A549 (cell line): ENCODE measurements around the gene RERE. TPM values are rescaled to one million over a fixed set of nuclear protein-coding genes. Genes with fewer than 3 reads are reported as not detected.
A peak's percentile ranks its signal among the peaks of the same experiment; 100 is the strongest.
"Not testable (repeated sequence)": the region's sequence is repeated elsewhere in the genome, so short reads cannot be mapped to it uniquely, and the experiment has no call there.

Source experiments
- ATAC-seq, 2 experiments: fragments of 200-7000 bp in 1 of 2; fragments of >200 bp in 1 of 2; cut with Nextera tagmentation in 1 of 2; cut with Tn5 transposase in 1 of 2; 3 replicates each; pipeline versions ENCODE4 v1.8.0 to v1.9.1; 2018 to 2020; ENCODE audit warnings: mild to moderate bottlenecking in 1 of 2, moderate library complexity in 1 of 2
- CTCF ChIA-PET: fragments of 300-600 bp; sonication (Branson Sonifier 250); formaldehyde crosslinking; extraction: SDS; loops from one replicate; lab custom pipeline; 2021; ENCODE audit warnings: antibody characterized with exemption, inconsistent platforms; lab: Yijun Ruan, JAX
- POLR2A ChIA-PET: fragments of 350-600 bp; formaldehyde crosslinking; extraction: SDS; loops from one replicate; lab custom pipeline; 2021; ENCODE audit warnings: antibody characterized with exemption, inconsistent platforms; lab: Yijun Ruan, JAX
- DNase-seq, 2 experiments: peaks; one replicate each; pipeline versions ENCODE4 v3.0.0 to v3.0.0-alpha.2; 2011 to 2016; ENCODE audit warnings: low read depth in 1 of 2, low spot score in 1 of 2
- FAIRE-seq: peaks from 2 replicates; lab custom pipeline; 2011; peaks lifted over from hg19 to GRCh38; lab: Jason Lieb, UNC
- H3K27ac ChIP-seq, 2 experiments: fragments of >200 bp; sonication (Bioruptor Twin); formaldehyde crosslinking; 3 replicates each; pipeline ENCODE4 v1.5.1; 2016 to 2017
- H3K4me1 ChIP-seq: fragments of >200 bp; sonication (Bioruptor Twin); formaldehyde crosslinking; 3 replicates; pipeline ENCODE4 v1.6.1; 2016
- H3K4me2 ChIP-seq: fragments of >200 bp; sonication (Bioruptor Twin); formaldehyde crosslinking; 3 replicates; pipeline ENCODE4 v1.6.1; 2016
- H3K4me3 ChIP-seq: fragments of >200 bp; sonication (Bioruptor Twin); formaldehyde crosslinking; 3 replicates; pipeline ENCODE4 v1.5.1; 2016
- H3K9me3 ChIP-seq: fragments of >200 bp; sonication (Bioruptor Twin); formaldehyde crosslinking; 3 replicates; pipeline ENCODE4 v1.6.1; 2016
- ATOH8 ChIP-seq: fragments of 250-450 bp; sonication (Bioruptor Pico); IDR thresholded peaks from 2 replicates; pipeline ENCODE4 v1.5.0; 2020; ENCODE audit warnings: low read depth, mild to moderate bottlenecking, moderate library complexity
- BHLHE40 ChIP-seq: IDR thresholded peaks from 2 replicates; pipeline ENCODE4 v1.6.1; 2012; ENCODE audit warnings: low read depth, low read length, inconsistent platforms
- CEBPB ChIP-seq, 2 experiments: fragments of >200 bp in 1 of 2; sonication (Bioruptor Twin) in 1 of 2; formaldehyde crosslinking in 1 of 2; IDR thresholded peaks; 2 replicates each; pipeline ENCODE4 v1.6.1; 2012 to 2016
- EP300 ChIP-seq, 2 experiments: fragments of >200 bp; sonication (Bioruptor Twin); formaldehyde crosslinking; IDR thresholded peaks; 2 replicates in 1 of 2; 3 replicates in 1 of 2; pipeline ENCODE4 v1.6.1; 2016 to 2017
- FOSB ChIP-seq: fragments of 250-450 bp; sonication (Bioruptor Pico); IDR thresholded peaks from 2 replicates; pipeline ENCODE4 v1.5.0; 2020; ENCODE audit warnings: mild to moderate bottlenecking, moderate library complexity
- HES2 ChIP-seq: fragments of >200 bp; sonication (Bioruptor Twin); formaldehyde crosslinking; IDR thresholded peaks from 2 replicates; pipeline ENCODE4 v1.6.1; 2016
- KDM1A ChIP-seq: fragments of 200-600 bp; sonication (generic); IDR thresholded peaks from 2 replicates; pipeline ENCODE4 v1.6.1; 2016; ENCODE audit warnings: low read depth, mild to moderate bottlenecking
- RARB ChIP-seq: fragments of 250-450 bp; sonication (Bioruptor Pico); IDR thresholded peaks from 2 replicates; pipeline ENCODE4 v1.8.0; 2021; ENCODE audit warnings: mild to moderate bottlenecking, moderate library complexity
- RFX5 ChIP-seq: fragments of 450-650 bp; IDR thresholded peaks from 2 replicates; pipeline ENCODE4 v1.7.1; 2014; ENCODE audit warnings: antibody characterized with exemption, mild to moderate bottlenecking, moderate library complexity
- TFCP2L1 ChIP-seq: fragments of 250-450 bp; sonication (Bioruptor Pico); IDR thresholded peaks from 2 replicates; pipeline ENCODE4 v1.5.0; 2021; ENCODE audit warnings: mild to moderate bottlenecking
- TP53 ChIP-seq: fragments of 250-450 bp; sonication (Bioruptor Pico); IDR thresholded peaks from 2 replicates; pipeline ENCODE4 v1.5.0; 2021; ENCODE audit warnings: mild to moderate bottlenecking, moderate library complexity
- USF2 ChIP-seq: fragments of 450-650 bp; IDR thresholded peaks from 2 replicates; pipeline ENCODE4 v1.6.1; 2014; ENCODE audit warnings: antibody characterized with exemption
- ZNF302 ChIP-seq: fragments of 250-450 bp; sonication (Bioruptor Pico); IDR thresholded peaks from 2 replicates; pipeline ENCODE4 v1.9.0; 2021; ENCODE audit warnings: inconsistent platforms, mild to moderate bottlenecking, moderate library complexity
- WGBS: methylation state at CpG from one replicate; pipeline ENCODE4 v1.1.6; 2017; ENCODE audit errors: missing lambda C conversion rate; 5-methylcytosine and 5-hydroxymethylcytosine counted together
- polyA plus RNA-seq, 4 experiments: library from polyadenylated mRNA; depleted of rRNA in 3 of 4; stranded (reverse); fragments of >200 nt; fragmentation: RNase III in 1 of 4; extraction: RNeasy Plus Mini Kit Qiagen cat#74134 plus additional on column Dnase treatment in 1 of 4; gene quantifications; 2 replicates in 3 of 4; 3 replicates in 1 of 4; pipeline ENCODE4 v1.2.3, GENCODE V29; 2011 to 2017
- TF ChIP-seq, protein P1 (sequence below): fragments of >200 bp; sonication (Bioruptor Twin); formaldehyde crosslinking; IDR thresholded peaks from 3 replicates; pipeline ENCODE4 v1.5.1; 2016
- TF ChIP-seq, protein P2 (sequence below): fragments of 250-450 bp; sonication (Bioruptor Pico); IDR thresholded peaks from 2 replicates; pipeline ENCODE4 v1.5.0; 2021; ENCODE audit warnings: mild to moderate bottlenecking, moderate library complexity, borderline replicate concordance
- TF ChIP-seq, protein P3 (sequence below): fragments of >200 bp; sonication (Bioruptor Twin); formaldehyde crosslinking; IDR thresholded peaks from 3 replicates; pipeline ENCODE4 v1.6.1; 2016

Gene RERE
- polyA plus RNA-seq, 2 of the 4 experiments (the other 2 are of a cell fraction): 12.6 to 28.6 TPM

DNA sequence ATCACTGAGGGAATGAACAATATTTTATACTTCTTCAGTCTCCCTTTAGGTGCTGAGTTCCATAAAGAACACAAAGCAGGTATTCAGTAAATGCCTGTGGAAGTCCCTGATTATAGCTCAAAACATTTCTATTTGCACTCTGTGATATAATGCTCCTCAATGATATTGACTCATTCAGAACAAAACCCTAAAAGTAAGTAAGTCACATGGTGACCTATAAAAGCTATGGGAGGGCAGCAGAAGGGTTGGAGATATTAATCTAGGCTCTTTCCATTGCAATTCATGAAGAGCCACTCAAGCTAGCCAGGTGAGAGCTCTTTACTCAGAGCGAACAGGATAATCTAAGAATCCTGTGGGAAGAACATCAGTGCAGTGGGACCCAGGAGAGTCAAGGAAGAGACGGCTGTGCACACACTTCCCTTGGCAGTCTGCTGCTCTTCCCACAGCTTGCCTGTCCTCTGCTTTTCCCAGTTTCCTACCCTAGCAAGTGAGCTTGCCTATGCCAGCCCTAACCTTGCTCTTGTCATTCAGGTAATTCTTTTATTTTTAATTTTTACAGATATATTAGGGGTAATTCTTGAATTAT lies 197.4 kb downstream of the RERE start:
- H3K4me2 ChIP-seq, POLR2A ChIA-PET, H3K27ac ChIP-seq, H3K9me3 ChIP-seq, H3K4me3 ChIP-seq, DNase-seq, FAIRE-seq, H3K4me1 ChIP-seq: not testable (repeated sequence)
- CTCF ChIA-PET: interaction anchor here (1.2 to 1.6 kb wide), 2 partner anchors 11 to 106 kb away, joined by 3 to 5 read pairs; no protein-coding TSS in a partner anchor
- peak in 1 of 2 experiments; percentile 33; a peak in 2 of 6 replicates for ATAC-seq
- 84% methylated on average over 2 of the region's 2 CpGs for WGBS

DNA sequence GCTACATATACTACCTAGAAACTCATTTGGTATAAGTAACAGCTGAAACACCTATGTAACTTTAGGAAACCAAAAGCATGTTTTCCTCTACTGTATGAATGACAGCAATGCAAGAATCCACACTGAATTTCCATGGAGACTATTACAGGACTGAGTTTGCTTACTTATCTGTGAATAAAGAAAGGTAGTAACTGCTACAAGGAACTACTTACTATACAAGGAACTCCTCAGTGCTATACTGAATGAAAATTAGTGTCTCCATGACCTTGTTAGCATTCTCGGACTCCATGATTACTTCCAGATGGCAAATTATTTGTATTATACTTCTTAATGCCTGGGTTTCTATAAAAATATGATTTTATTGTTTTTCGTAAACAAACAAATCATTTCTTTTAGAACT lies 198.0 kb downstream of the RERE start:
- ATAC-seq, H3K4me2 ChIP-seq, H3K4me3 ChIP-seq, FAIRE-seq, POLR2A ChIA-PET, CTCF ChIA-PET, H3K27ac ChIP-seq, H3K9me3 ChIP-seq, H3K4me1 ChIP-seq, DNase-seq: not testable (repeated sequence)
- WGBS: 89% methylated on average over 2 of the region's 2 CpGs

- H3K4me1 ChIP-seq, POLR2A ChIA-PET, FAIRE-seq, H3K4me2 ChIP-seq, H3K27ac ChIP-seq, H3K4me3 ChIP-seq, CTCF ChIA-PET, H3K9me3 ChIP-seq, ATAC-seq: not testable (repeated sequence)
- peak in 1 of 2 experiments; percentile 14 for DNase-seq
- 90% methylated on average over 7 of the region's 8 CpGs for WGBS
Observed at GRCh38 chr1:8616791-8617190, 200.6 kb downstream of the RERE start.

DNA sequence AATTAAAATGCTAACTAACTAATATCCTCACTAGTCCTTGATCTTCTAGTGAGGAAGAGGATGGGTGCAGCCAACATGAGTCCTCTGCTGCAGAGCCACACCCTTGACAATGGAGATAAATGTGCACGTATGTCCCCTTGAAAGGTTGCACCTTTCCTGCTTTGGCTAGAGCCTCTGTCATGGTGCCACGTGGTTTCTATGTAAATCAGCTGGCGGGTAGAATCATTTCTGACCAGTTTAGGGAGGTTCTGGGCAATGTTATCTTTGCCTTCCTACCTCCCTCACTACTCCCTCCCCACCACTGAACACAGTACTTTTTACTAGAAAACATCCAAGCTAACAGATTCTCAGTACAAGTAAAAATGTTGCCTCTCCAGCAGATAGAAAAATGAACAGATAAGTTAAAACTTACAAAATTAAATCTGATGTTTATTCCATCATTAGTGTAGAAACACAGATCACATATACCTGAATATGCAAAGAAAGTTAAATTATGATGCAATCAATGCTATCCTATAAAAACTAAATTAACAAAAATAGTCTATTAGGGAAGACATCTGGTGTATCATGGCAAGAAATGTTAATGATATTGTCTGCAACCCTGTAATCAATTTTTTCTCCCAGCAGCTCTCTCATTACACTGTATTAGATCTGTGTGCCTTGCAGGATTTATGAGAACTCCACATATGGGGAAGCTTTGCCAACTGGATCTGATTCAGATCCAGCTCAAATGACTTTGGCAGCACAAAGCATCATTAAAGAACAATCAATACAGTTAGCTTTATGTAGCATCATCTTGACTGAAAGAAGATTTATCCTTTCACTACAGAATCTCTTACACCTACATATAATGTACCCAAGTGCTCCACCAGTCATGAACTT lies 205.6 kb downstream of the RERE start:
- ATAC-seq, POLR2A ChIA-PET, H3K4me1 ChIP-seq, DNase-seq, H3K27ac ChIP-seq, H3K4me3 ChIP-seq, H3K4me2 ChIP-seq, H3K9me3 ChIP-seq: not testable (repeated sequence)
- CTCF ChIA-PET: interaction anchor here (1.4 kb wide), 1 partner anchor 50 kb away, joined by 3 read pairs; no protein-coding TSS in a partner anchor
- FAIRE-seq: peak; percentile 61
- WGBS: 81% methylated on average over 3 of the region's 3 CpGs

- Histone ChIP-seq H3K4me1 (peaks cover 18% of the 10 kb centered on the region; the same call in 2 of the 3 replicates), H3K4me3 (no peak overlapping the region), H3K27ac (no peak overlapping the region), H3K4me2 (no peak overlapping the region), H3K9me3 (no peaks in the 10 kb centered on the region)
- no peak for FAIRE-seq
- ChIA-PET POLR2A (no interaction called here), CTCF (interaction anchor here (0.6 kb wide), 1 partner anchor 126 kb away, joined by 3 read pairs; no protein-coding TSS in a partner anchor)
- no peak for DNase-seq
- no peak for ATAC-seq
- 90% methylated on average over 5 of the region's 5 CpGs for WGBS
- TF ChIP-seq ZNF302 (CRISPR knock-in tag) (no peak), KDM1A (no peak), CEBPB (IDR thresholded peaks at IDR 0.05) (no peak), HES2 (no peak), ATOH8 (CRISPR knock-in tag) (no peak), BHLHE40 (no peak), EP300 (IDR thresholded peaks at IDR 0.05) (no peak), RARB (CRISPR knock-in tag) (no peak), RFX5 (no peak), USF2 (no peak), TP53 (no peak), TFCP2L1 (no peak), FOSB (CRISPR knock-in tag) (no peak)
- TF ChIP-seq, protein P1, sequence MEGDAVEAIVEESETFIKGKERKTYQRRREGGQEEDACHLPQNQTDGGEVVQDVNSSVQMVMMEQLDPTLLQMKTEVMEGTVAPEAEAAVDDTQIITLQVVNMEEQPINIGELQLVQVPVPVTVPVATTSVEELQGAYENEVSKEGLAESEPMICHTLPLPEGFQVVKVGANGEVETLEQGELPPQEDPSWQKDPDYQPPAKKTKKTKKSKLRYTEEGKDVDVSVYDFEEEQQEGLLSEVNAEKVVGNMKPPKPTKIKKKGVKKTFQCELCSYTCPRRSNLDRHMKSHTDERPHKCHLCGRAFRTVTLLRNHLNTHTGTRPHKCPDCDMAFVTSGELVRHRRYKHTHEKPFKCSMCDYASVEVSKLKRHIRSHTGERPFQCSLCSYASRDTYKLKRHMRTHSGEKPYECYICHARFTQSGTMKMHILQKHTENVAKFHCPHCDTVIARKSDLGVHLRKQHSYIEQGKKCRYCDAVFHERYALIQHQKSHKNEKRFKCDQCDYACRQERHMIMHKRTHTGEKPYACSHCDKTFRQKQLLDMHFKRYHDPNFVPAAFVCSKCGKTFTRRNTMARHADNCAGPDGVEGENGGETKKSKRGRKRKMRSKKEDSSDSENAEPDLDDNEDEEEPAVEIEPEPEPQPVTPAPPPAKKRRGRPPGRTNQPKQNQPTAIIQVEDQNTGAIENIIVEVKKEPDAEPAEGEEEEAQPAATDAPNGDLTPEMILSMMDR: no peak
- TF ChIP-seq, protein P2, sequence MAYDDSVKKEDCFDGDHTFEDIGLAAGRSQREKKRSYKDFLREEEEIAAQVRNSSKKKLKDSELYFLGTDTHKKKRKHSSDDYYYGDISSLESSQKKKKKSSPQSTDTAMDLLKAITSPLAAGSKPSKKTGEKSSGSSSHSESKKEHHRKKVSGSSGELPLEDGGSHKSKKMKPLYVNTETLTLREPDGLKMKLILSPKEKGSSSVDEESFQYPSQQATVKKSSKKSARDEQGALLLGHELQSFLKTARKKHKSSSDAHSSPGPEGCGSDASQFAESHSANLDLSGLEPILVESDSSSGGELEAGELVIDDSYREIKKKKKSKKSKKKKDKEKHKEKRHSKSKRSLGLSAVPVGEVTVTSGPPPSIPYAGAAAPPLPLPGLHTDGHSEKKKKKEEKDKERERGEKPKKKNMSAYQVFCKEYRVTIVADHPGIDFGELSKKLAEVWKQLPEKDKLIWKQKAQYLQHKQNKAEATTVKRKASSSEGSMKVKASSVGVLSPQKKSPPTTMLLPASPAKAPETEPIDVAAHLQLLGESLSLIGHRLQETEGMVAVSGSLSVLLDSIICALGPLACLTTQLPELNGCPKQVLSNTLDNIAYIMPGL (CRISPR knock-in tag): no peak
- TF ChIP-seq, protein P3, sequence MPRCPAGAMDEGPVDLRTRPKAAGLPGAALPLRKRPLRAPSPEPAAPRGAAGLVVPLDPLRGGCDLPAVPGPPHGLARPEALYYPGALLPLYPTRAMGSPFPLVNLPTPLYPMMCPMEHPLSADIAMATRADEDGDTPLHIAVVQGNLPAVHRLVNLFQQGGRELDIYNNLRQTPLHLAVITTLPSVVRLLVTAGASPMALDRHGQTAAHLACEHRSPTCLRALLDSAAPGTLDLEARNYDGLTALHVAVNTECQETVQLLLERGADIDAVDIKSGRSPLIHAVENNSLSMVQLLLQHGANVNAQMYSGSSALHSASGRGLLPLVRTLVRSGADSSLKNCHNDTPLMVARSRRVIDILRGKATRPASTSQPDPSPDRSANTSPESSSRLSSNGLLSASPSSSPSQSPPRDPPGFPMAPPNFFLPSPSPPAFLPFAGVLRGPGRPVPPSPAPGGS: no peak
Observed at GRCh38 chr1:8607906-8608305, 209.5 kb downstream of the RERE start.
